Neural progenitor cell (in vitro differentiated cells): ENCODE data around the gene ITPR3. TPM values are rescaled to one million over a fixed set of nuclear protein-coding genes. Genes with fewer than 3 reads are reported as not detected.

Experiments used
- DNase-seq: peaks from one replicate; pipeline ENCODE4 v3.0.0-alpha.2; 2016; ENCODE audit warnings: low spot score
- H2AFZ ChIP-seq: fragments of 200-600 bp; sonication (generic); replicated peaks from 2 replicates; pipeline ENCODE4 v1.6.1; 2016; ENCODE audit warnings: antibody characterized with exemption
- H3F3A ChIP-seq: fragments of 200-600 bp; sonication (generic); 2 replicates; pipeline ENCODE4 v1.6.1; 2016; ENCODE audit warnings: antibody characterized with exemption, low read depth
- H3K27ac ChIP-seq: fragments of 200-600 bp; sonication (generic); 2 replicates; pipeline ENCODE4 v1.5.1; 2016; ENCODE audit warnings: mild to moderate bottlenecking
- H3K27me3 ChIP-seq: fragments of 200-600 bp; sonication (generic); 2 replicates; pipeline ENCODE4 v1.6.1; 2016; ENCODE audit warnings: mild to moderate bottlenecking, moderate library complexity
- H3K36me3 ChIP-seq: fragments of 200-600 bp; sonication (generic); 2 replicates; pipeline ENCODE4 v1.5.1; 2016
- H3K4me1 ChIP-seq: fragments of 200-600 bp; sonication (generic); 2 replicates; pipeline ENCODE4 v1.6.1; 2016; ENCODE audit warnings: mixed run types
- H3K4me2 ChIP-seq: fragments of 200-600 bp; sonication (generic); 2 replicates; pipeline ENCODE4 v1.6.1; 2016
- H3K4me3 ChIP-seq: fragments of 200-600 bp; sonication (generic); 2 replicates; pipeline ENCODE4 v1.5.1; 2016
- H3K79me2 ChIP-seq: fragments of 200-600 bp; sonication (generic); 2 replicates; pipeline ENCODE4 v1.6.1; 2016; ENCODE audit warnings: low read depth
- H3K9ac ChIP-seq: fragments of 200-600 bp; sonication (generic); 2 replicates; pipeline ENCODE4 v1.6.1; 2016
- H3K9me3 ChIP-seq: fragments of 200-600 bp; sonication (generic); 2 replicates; pipeline ENCODE4 v1.5.1; 2016; ENCODE audit warnings: low read depth
- H4K20me1 ChIP-seq: fragments of 200-600 bp; sonication (generic); 2 replicates; pipeline ENCODE4 v1.6.1; 2016; ENCODE audit warnings: low read depth
- H3K27ac Mint-ChIP-seq: 3 replicates; pipeline ENCODE4 v1.8.0; 2021; ENCODE audit warnings: mixed read lengths
- H3K27me3 Mint-ChIP-seq: 2 replicates; pipeline ENCODE4 v1.8.0; 2022; ENCODE audit warnings: low read depth, mild to moderate bottlenecking, inconsistent platforms, moderate library complexity, mixed read lengths; ENCODE audit not compliant: insufficient read depth
- H3K36me3 Mint-ChIP-seq: 3 replicates; pipeline ENCODE4 v1.8.0; 2021; ENCODE audit warnings: mixed read lengths
- H3K4me1 Mint-ChIP-seq: 3 replicates; pipeline ENCODE4 v1.8.0; 2021; ENCODE audit warnings: mixed read lengths
- H3K4me3 Mint-ChIP-seq: 3 replicates; pipeline ENCODE4 v1.8.0; 2021; ENCODE audit warnings: mild to moderate bottlenecking, moderate library complexity, mixed read lengths
- H3K9me3 Mint-ChIP-seq: 3 replicates; pipeline ENCODE4 v1.8.0; 2020; ENCODE audit warnings: mixed read lengths
- EZH2 ChIP-seq: fragments of 200-600 bp; sonication (generic); IDR thresholded peaks from 2 replicates; pipeline ENCODE4 v1.6.1; 2017; ENCODE audit warnings: antibody characterized with exemption, mild to moderate bottlenecking, moderate library complexity
- EZH2phosphoT487 ChIP-seq: fragments of 200-600 bp; sonication (generic); IDR thresholded peaks from 2 replicates; pipeline ENCODE4 v1.6.1; 2017; ENCODE audit warnings: antibody characterized with exemption
- total RNA-seq: library from RNA; depleted of rRNA; stranded (reverse); fragments of >200 nt; gene quantifications from 2 replicates; pipeline ENCODE4 v1.2.3, GENCODE V29; 2015; ENCODE audit warnings: low replicate concordance
- TF ChIP-seq, protein P1 (sequence below): fragments of 200-600 bp; sonication (generic); IDR thresholded peaks from 2 replicates; pipeline ENCODE4 v1.5.1; 2017; ENCODE audit warnings: antibody characterized with exemption, mild to moderate bottlenecking

The ITPR3 gene
- total RNA-seq, 1 donor from 2014 or later, result 1.5 TPM

DNA sequence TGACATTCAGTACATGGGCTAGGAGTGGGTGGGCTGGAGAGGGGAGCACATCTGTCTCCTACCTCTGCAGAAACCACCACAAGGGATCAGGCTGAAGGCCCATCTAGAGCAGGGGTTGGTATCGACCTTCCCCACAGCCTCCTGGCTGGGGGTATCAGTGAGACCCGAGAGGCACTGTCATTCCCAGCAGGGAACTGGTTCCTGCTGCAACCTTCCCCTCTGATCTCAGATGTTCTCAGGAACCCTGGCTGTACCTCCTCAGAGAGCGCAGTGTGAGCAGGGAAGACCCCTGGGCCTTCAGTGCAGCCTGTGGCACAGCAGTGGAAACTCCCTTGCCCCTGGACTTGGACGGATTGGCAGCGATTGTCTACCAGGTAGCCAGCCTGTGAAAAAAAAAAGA is 117.8 kb downstream of the ITPR3 start:
- Mint-ChIP-seq H3K4me1 (peaks cover 9% of the 10 kb centered on the region), H3K9me3 (no peaks in the 10 kb centered on the region), H3K27ac (no peak overlapping the region), H3K27me3 (peaks cover 8% of the 10 kb centered on the region), H3K36me3 (no peaks in the 10 kb centered on the region), H3K4me3 (no peak overlapping the region)
- Histone ChIP-seq H3K4me3 (no peak overlapping the region), H3K27ac (no peak overlapping the region), H3K9ac (no peak overlapping the region), H3K4me1 (no peaks in the 10 kb centered on the region), H3K27me3 (no peaks in the 10 kb centered on the region), H3K79me2 (no peaks in the 10 kb centered on the region), H3K36me3 (no peaks in the 10 kb centered on the region), H3K4me2 (no peak overlapping the region), H3F3A (no peaks in the 10 kb centered on the region), H3K9me3 (no peaks in the 10 kb centered on the region), H2AFZ (no peak overlapping the region), H4K20me1 (no peaks in the 10 kb centered on the region)
- DNase-seq, result no peak
- TF ChIP-seq, protein P1, sequence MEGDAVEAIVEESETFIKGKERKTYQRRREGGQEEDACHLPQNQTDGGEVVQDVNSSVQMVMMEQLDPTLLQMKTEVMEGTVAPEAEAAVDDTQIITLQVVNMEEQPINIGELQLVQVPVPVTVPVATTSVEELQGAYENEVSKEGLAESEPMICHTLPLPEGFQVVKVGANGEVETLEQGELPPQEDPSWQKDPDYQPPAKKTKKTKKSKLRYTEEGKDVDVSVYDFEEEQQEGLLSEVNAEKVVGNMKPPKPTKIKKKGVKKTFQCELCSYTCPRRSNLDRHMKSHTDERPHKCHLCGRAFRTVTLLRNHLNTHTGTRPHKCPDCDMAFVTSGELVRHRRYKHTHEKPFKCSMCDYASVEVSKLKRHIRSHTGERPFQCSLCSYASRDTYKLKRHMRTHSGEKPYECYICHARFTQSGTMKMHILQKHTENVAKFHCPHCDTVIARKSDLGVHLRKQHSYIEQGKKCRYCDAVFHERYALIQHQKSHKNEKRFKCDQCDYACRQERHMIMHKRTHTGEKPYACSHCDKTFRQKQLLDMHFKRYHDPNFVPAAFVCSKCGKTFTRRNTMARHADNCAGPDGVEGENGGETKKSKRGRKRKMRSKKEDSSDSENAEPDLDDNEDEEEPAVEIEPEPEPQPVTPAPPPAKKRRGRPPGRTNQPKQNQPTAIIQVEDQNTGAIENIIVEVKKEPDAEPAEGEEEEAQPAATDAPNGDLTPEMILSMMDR, result no peak
- TF ChIP-seq EZH2phosphoT487, result no peak
- TF ChIP-seq EZH2, result no peak

DNA sequence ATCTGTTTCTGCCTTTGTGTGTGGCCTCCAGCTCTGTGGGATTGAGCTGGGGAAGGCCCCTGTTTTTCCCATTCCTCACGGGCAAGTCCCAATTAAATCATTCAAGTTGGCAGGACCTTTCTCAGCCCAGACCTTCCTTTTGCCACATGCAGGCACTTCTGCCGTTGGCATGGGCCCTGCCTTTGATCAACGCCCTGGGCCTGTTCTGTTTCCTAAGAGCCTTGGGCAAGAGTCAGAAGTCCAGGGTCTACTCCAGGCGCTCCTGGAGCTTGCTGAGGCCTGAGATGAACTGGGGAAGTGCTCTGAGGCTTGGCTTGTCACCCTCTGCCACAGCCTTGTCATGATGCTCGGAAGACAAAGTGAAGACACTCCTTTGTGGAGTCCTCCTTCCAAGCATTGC is 118.4 kb downstream of the ITPR3 start:
- no peak overlapping the region for H2AFZ ChIP-seq
- H3F3A ChIP-seq, result peaks cover under 1% of the 10 kb centered on the region
- no peaks in the 10 kb centered on the region for H3K27me3 ChIP-seq
- H3K9ac ChIP-seq, result no peak overlapping the region
- Mint-ChIP-seq H3K27me3 (peaks cover 13% of the 10 kb centered on the region), H3K27ac (no peak overlapping the region), H3K4me1 (peaks cover 13% of the 10 kb centered on the region), H3K9me3 (no peaks in the 10 kb centered on the region), H3K4me3 (no peak overlapping the region), H3K36me3 (no peaks in the 10 kb centered on the region)
- no peak overlapping the region for H3K4me3 ChIP-seq
- TF ChIP-seq EZH2phosphoT487, result no peak
- TF ChIP-seq, protein P1, result no peak
- no peak for TF ChIP-seq EZH2
- no peaks in the 10 kb centered on the region for H3K9me3 ChIP-seq
- H3K27ac ChIP-seq, result no peak overlapping the region
- H3K4me2 ChIP-seq, result no peak overlapping the region
- H4K20me1 ChIP-seq, result no peaks in the 10 kb centered on the region
- DNase-seq, result no peak
- no peaks in the 10 kb centered on the region for H3K36me3 ChIP-seq
- H3K4me1 ChIP-seq, result peaks cover 5% of the 10 kb centered on the region
- H3K79me2 ChIP-seq, result no peaks in the 10 kb centered on the region

DNA sequence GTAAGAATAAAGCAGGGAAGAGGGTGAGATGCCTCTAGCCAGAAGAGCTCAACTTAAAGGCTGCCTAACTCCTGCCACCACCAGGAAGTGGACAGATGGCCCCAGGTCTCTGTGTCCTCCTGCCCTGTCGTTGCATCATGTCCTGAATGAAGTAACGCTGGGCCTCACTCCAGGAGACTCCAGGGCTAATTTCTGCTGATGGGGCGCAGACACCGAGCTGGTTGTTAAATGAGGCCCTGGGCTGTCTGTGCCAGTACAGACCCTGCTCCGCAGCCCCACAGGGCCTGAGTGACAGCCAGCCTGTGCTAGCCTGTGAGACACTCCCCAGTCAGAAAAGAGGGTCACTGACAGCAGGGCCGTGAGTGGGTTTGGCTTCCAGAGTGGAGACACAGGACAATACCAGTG is 119.1 kb downstream of the ITPR3 start:
- Histone ChIP-seq H3K27me3 (no peaks in the 10 kb centered on the region), H3K79me2 (no peaks in the 10 kb centered on the region), H3K36me3 (no peaks in the 10 kb centered on the region), H3K9ac (no peak overlapping the region), H3K27ac (no peak overlapping the region), H3K4me2 (no peak overlapping the region), H3K4me1 (peaks cover 11% of the 10 kb centered on the region), H3K4me3 (no peak overlapping the region), H2AFZ (no peak overlapping the region), H3F3A (peaks cover 7% of the 10 kb centered on the region), H3K9me3 (no peaks in the 10 kb centered on the region), H4K20me1 (no peaks in the 10 kb centered on the region)
- no peak overlapping the region for H3K27ac Mint-ChIP-seq
- no peaks in the 10 kb centered on the region for H3K36me3 Mint-ChIP-seq
- peaks cover 13% of the 10 kb centered on the region for H3K27me3 Mint-ChIP-seq
- H3K4me1 Mint-ChIP-seq, result peaks cover 17% of the 10 kb centered on the region
- DNase-seq, result no peak
- no peaks in the 10 kb centered on the region for H3K9me3 Mint-ChIP-seq
- TF ChIP-seq EZH2phosphoT487, result no peak
- TF ChIP-seq, protein P1, result no peak
- TF ChIP-seq EZH2, result no peak
- no peak overlapping the region for H3K4me3 Mint-ChIP-seq
